KBM-7 (cell line): ENCODE results near the gene BEGAIN.

Experiments used
- DNase-seq: peaks from one replicate; pipeline ENCODE4 v3.0.0-alpha.2; 2015
- in situ Hi-C: fragments of 300-500 bp; cut with MboI; formaldehyde crosslinking; loops from 2 replicates; pipeline ENCODE4 v1.14.3; 2020; ENCODE audit warnings: low sequenced_read_pairs, low pct_unique_long_range_greater_than_20kb, mixed read lengths

Gene BEGAIN

DNA sequence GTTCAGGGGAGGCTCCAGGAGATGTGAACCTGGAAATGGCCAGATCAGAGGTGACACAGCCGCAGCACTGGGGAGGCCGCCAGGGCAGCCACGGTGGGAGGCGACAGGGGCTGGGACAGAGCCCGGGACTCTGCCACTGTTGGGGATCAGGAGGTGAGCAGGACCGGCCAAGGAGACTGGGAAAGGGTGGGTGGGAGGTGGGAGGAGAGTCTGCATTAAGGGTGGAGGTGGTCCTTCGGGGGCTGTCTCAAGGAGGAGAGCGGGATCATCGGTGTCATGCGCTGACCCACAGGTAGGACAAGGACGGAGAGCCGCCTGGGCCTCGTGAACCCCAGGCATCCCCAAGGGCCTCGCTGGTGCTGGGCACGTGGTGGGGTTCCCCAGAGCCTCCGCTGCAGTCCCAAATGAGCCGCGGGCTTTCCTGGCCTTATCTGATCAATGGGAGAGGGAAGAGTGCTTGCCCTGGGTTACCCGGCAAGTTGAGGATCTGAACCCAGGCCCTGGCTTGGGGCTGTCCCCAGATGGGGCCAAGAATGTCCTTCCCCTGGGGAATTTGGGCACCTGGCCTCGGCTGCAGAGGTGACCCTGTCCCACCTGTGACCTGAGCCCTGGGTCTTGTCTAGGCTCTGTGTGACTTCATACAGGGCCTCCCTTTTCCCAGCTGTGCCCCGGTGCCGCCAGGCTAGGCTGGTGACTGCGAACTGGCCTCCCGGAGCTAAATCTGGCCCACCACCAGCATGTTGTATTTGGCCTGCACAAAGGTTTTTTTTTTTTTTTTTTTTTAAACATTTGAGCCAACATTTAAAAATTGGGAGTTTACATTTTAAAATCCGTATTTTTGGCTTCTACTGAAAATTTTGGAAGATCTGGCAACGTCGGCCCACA is 13.2 kb downstream of the BEGAIN start:
- in situ Hi-C loops = no loop called here
- DNase-seq = no peak

GRCh38 chr14:100573002-100573756 is 14.0 kb downstream of the BEGAIN start:
- no peak for DNase-seq
- in situ Hi-C loops = no loop called here

GRCh38 chr14:100572543-100572942 is 14.7 kb downstream of the BEGAIN start:
- no peak for DNase-seq
- in situ Hi-C loops = no loop called here

DNA sequence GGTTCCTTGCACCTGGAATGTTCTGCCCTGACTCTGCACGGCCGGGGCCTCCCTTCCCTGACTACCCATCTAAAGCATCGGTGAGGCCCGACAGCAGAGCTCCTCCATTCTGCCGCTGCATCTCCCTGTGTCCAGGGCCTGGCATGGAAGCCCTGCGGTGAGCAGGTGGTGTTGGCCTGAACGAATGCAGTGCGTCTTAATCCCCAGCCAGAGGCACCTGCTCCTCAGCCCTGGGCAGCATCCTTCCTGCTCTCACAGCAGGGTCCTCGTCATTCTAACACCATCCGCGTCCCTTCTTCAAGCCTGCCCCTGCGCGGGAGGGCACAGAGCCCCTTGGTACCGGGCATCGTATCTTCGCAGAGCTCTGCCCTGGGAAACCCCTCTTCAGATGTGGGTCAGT is 15.4 kb downstream of the BEGAIN start:
- in situ Hi-C loops = no loop called here

GRCh38 chr14:100570726-100571454 is 16.3 kb downstream of the BEGAIN start:
- in situ Hi-C loops = no loop called here
- DNase-seq = no peak

More for the DNA sequence above, 15.4 kb downstream of the BEGAIN start:
- no peak for DNase-seq

DNA sequence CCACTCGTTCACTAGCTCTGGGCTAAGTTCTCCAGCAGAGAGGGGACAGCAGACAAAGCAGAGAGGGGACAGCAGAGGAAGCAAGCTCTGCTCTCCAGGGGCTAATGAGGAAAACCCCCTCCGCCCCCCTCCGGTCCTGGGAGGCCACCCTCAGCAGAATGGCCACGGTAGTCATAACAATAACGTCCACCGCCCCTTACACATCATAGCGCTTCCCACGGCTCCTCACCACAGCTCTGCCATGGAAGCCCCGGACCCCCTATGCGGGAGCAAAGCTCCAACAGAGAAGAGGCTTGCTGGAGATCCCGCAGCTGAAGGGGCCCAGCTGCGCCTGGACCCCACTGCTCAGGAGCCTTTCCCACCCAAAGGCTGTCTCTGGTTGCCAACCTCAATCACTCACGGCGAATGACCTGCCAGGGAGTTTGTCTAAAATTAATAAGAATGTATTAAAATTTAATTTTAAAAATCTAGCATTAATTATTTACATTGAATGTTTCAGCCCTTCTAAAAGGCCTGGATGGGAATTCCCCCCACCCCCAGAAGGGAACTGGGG is 17.4 kb downstream of the BEGAIN start:
- DNase-seq = no peak
- in situ Hi-C loops = no loop called here

DNA sequence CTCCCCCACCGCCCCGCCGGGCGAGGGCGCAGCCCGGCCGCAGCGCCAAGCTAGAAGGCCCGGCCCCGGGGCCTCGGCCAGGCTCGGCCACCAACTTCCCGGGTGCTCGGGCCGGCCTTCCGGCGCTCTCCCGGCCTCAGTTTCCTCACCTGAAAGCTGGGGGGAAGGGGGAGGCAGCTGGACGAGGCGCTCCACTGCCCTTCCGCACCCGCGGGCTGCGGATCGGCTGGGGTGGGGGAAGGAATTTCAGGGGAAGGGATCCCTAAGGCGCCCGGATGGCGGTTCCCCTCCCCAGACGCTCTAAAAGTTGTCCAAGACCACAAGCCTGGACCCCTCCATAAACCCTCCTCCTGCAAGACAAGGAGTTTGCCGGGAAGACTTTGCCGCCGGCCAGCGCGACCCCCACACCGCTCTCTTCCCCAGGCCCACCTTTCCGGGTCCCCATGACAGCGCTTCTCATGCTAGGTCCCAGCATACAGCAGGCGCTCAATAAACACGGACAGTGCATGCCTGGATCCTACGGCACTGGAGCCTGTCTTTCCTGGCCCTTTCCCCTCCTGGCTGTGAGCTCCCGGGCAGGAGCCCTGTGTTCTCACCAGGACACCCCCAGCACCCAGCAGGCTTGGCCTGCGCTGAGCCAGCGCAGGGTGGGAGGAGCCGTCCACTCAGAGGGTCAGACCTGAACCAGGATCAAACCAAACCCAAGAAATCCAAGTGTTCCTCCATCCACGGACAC is 18.1 kb downstream of the BEGAIN start:
- no peak for DNase-seq
- in situ Hi-C loops = no loop called here

DNA sequence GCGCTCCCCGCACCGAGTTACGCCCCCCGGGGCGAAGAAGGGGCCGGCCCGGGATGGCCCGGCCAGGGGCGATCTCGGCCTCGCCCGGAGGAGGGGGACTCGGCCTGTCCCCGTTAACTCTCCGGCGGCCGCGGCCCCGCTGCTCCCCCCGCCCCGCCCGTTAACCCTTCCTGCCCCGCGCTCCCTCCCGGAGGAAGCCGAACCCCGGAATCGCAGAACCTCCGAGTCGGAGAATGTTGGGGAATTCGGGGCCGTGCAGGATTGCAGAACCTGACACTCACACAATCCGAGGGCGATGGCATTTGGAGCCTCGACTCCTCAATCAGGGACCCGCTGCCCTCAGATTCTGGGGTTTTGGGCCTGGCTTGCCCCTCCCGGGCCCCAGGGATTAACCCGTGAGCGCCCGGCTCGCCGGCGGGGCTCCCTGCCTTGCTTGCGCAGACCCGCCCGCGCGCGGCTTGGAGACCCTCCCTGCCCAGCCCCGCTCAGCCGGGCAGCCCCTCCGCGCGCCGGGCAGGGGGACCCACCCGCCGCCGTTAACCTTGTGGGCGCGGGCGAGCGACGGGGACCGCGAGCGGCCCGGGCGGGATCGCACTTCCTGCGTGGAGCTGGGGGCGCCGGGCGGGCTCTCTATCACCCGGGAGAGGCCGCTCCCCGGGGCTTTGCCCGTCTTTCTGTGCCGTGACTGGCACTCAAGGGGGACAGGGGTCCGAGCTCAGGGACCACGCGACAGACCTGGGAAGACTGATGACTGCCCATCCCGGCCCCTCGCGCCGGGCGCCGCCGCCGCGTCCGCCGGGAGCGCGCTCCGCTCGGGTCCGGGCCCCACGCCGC is 18.8 kb downstream of the BEGAIN start:
- no peak for DNase-seq
- in situ Hi-C loops = no loop called here

DNA sequence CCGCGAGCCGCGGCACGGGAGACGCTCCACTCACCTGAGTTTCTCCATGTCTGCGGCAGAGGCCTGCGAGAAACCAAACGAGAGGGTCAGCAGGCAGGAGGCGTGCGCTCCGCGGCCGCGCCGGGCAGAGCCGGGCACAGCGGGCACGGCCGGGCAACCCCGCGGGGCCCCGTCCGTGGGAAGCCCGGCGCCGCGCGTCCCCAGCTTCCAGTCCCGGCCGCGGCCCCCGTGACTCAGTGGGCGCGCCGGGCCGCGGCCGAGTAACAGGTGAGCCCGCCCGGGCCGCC is 19.4 kb downstream of the BEGAIN start:
- DNase-seq = no peak
- in situ Hi-C loops = no loop called here

DNA sequence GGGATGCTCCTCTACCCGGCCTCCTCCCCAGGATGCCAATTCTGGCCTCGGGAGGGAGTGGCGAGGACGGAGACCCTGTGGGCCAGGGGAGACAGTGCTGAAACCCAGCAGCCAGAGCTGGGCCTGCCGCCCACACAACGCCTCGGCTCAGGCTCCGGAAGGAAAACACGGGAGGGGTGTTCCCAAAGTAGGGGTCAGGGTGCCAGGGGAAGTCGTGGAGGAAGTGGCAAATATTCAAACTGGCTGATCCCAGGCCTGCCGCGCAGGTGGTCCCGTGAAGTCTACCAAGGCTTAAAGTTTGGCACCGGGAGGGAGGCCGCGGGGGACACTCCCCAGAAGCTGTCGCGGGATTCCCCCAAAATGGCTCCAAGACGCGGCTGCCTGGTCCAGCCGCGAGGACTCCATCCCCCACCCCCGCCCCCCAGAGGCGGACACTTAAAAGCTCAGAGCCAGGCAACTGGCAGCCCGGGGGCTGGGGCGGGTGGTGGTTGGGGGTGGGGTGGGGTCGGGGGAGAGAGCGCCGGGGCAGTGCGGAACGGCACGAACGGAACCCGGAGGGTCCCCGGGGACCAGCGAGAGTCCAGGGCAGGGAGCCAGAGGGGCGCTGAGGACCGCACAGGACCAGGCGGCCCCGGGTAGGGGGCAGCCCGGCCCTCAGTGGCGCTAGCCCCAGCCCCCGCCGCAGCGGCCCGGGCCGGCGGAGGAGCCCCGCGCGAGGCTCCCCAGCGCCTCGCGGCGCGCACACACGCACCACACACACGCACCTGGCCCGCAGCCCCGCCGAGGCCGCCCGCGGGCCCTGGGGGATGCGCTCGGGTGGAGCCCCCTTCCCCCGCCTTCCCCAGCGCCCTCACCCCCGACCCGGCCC is 20.0 kb downstream of the BEGAIN start:
- DNase-seq = no peak
- in situ Hi-C loops = no loop called here

- in situ Hi-C loops = no loop called here
- no peak for DNase-seq
These were observed 20.6 kb downstream of the BEGAIN start for GRCh38 chr14:100566586-100566985.

GRCh38 chr14:100566119-100566518 is 21.1 kb downstream of the BEGAIN start:
- DNase-seq = no peak
- in situ Hi-C loops = no loop called here

- no peak for DNase-seq
- in situ Hi-C loops = no loop called here
These were observed 21.6 kb downstream of the BEGAIN start for GRCh38 chr14:100565650-100566049.

DNA sequence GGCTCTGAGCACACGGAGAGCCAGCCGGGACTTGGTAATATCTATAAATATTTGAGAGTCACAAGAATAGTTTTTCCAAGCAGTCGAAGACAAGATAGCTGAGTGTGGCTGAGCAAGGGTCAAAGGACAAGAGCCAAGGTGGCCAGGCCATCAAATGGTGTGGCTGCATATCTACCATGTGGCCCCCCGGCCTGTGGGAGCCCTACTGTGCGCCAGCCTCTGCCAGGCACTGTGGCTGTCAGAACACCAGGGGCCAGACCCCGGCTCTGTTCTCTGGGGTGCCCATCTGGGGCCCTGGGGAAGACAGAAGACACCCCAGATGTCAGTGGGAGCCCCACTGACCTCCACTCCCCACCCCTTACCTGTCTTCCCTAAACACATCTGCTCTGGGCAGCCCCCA is 22.7 kb downstream of the BEGAIN start:
- in situ Hi-C loops = no loop called here
- DNase-seq = no peak

- in situ Hi-C loops = no loop called here
- DNase-seq = no peak
These were observed 24.5 kb downstream of the BEGAIN start for GRCh38 chr14:100562751-100563150.

GRCh38 chr14:100561005-100561404 is 26.2 kb downstream of the BEGAIN start:
- in situ Hi-C loops = no loop called here
- no peak for DNase-seq

GRCh38 chr14:100560471-100560870 is 26.7 kb downstream of the BEGAIN start:
- no peak for DNase-seq
- in situ Hi-C loops = no loop called here
